NOMO-1 treated with DMSO at 0.1 percent for 48 hours (cell line): ENCODE measurements around the gene NSUN2.

Source experiments
- DNase-seq: peaks from one replicate; lab custom pipeline; 2025; ENCODE audit not compliant: unreplicated experiment; lab: John Stamatoyannopoulos, UW

The NSUN2 gene

GRCh38 chr5:6584727-6585126, 48.1 kb downstream of the NSUN2 start:
- DNase-seq, result no peak

- DNase-seq, result no peak
Measured at GRCh38 chr5:6584101-6584645, 48.7 kb downstream of the NSUN2 start.

GRCh38 chr5:6583049-6583880, 49.6 kb downstream of the NSUN2 start:
- DNase-seq, result peak; percentile 17

- DNase-seq, result no peak
Measured at GRCh38 chr5:6582507-6583048, 50.3 kb downstream of the NSUN2 start.

GRCh38 chr5:6581559-6582426, 51.1 kb downstream of the NSUN2 start:
- no peak for DNase-seq

GRCh38 chr5:6581090-6581489, 51.8 kb downstream of the NSUN2 start:
- no peak for DNase-seq

GRCh38 chr5:6579535-6579934, 53.3 kb downstream of the NSUN2 start:
- DNase-seq, result no peak

- no peak for DNase-seq
Measured at GRCh38 chr5:6578676-6579343, 54.0 kb downstream of the NSUN2 start.

GRCh38 chr5:6576861-6577501, 55.9 kb downstream of the NSUN2 start:
- DNase-seq, result peak; percentile 8

- DNase-seq, result peak; percentile 17
Measured at GRCh38 chr5:6574537-6575245, 58.2 kb downstream of the NSUN2 start.

GRCh38 chr5:6574111-6574510, 58.7 kb downstream of the NSUN2 start:
- DNase-seq, result no peak

GRCh38 chr5:6573651-6574101, 59.2 kb downstream of the NSUN2 start:
- DNase-seq, result no peak

GRCh38 chr5:6572825-6573380, 59.9 kb downstream of the NSUN2 start:
- DNase-seq, result no peak

GRCh38 chr5:6572086-6572824, 60.6 kb downstream of the NSUN2 start:
- no peak for DNase-seq

- DNase-seq, result peak; percentile 7
Measured at GRCh38 chr5:6571607-6572006, 61.2 kb downstream of the NSUN2 start.

- DNase-seq, result no peak
Measured at GRCh38 chr5:6570530-6570929, 62.3 kb downstream of the NSUN2 start.

- no peak for DNase-seq
Measured at GRCh38 chr5:6568889-6569288, 64.0 kb downstream of the NSUN2 start.

GRCh38 chr5:6568383-6568782, 64.5 kb downstream of the NSUN2 start:
- DNase-seq, result no peak

GRCh38 chr5:6567835-6568234, 65.0 kb downstream of the NSUN2 start:
- DNase-seq, result no peak
